Activated CD4-positive, alpha-beta memory T cell treated with anti-CD3 and anti-CD28 coated beads for 36 hours (primary cell): Measurements from ENCODE around the gene LMO7. TPM values are rescaled to one million over a fixed set of nuclear protein-coding genes. Genes with fewer than 3 reads are reported as not detected.

Experiments
- CTCF ChIA-PET: fragments of 350-600 bp; sonication (Branson Sonifier 250); formaldehyde crosslinking; loops from one replicate; lab custom pipeline; 2021; ENCODE audit warnings: antibody characterized with exemption, inconsistent platforms; lab: Charles Lee
- POLR2A ChIA-PET: fragments of 350-600 bp; sonication (Branson Sonifier 250); formaldehyde crosslinking; loops from one replicate; lab custom pipeline; 2021; ENCODE audit warnings: antibody characterized with exemption; lab: Charles Lee
- DNase-seq: peaks from one replicate; pipeline ENCODE4 v3.0.0-alpha.2; 2020
- H3K27ac Mint-ChIP-seq: one replicate; pipeline ENCODE4 v1.8.0; 2021; ENCODE audit warnings: mixed read lengths
- H3K27me3 Mint-ChIP-seq: one replicate; pipeline ENCODE4 v1.8.0; 2021; ENCODE audit warnings: mixed read lengths
- H3K36me3 Mint-ChIP-seq: one replicate; pipeline ENCODE4 v1.8.0; 2021; ENCODE audit warnings: mixed read lengths
- H3K4me1 Mint-ChIP-seq: one replicate; pipeline ENCODE4 v1.8.0; 2021; ENCODE audit warnings: low read depth, mixed read lengths
- H3K4me3 Mint-ChIP-seq: one replicate; pipeline ENCODE4 v1.8.0; 2021; ENCODE audit warnings: mild to moderate bottlenecking, mixed read lengths
- H3K9me3 Mint-ChIP-seq: one replicate; pipeline ENCODE4 v1.8.0; 2021; ENCODE audit warnings: mixed read lengths
- intact Hi-C: fragments of 100-400 bp; cut with micrococcal nuclease; formaldehyde crosslinking; loops from one replicate; pipeline ENCODE4 v1.15.1; 2023
- total RNA-seq, 2 experiments: library from RNA; stranded (reverse); gene quantifications; one replicate each; pipeline ENCODE4 v1.2.3, GENCODE V29; 2021

The LMO7 gene
- total RNA-seq, 2 experiments from 2014 or later, result 7.8 to 8.7 TPM

DNA sequence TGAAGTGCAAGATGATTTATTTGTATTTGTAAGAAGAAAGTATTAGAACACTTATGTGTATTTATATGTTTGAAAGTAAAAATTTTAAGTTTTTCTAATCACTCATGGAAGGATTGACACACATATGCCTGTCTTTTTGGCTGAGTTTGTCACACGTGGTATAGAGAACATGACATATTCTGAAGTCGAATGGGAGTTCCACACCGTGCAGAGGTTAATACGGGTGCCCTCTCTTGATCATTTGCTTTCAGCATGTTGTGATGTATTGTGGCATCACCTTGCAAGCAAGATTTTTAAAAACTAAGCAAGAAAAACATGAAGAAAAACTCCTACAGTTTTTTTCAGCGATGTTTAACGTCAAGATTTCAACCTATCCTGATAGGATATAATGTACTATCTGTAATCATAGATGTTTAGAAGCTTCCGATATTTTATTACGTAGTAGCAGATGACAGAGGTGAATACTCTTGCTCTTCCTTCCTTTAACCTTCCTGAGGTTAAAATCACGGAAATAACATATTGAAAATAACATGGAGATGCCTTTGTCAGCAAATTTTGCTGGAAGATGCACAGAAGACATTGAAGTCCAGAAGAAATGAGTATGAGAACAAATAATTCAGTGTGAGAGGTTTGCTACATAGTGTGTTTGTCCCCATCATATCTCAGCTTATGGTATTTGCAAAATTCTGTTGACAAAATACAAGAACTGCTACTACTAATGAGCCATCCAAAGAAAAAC is 231.4 kb downstream of the LMO7 start:
- intact Hi-C loops, result no loop called here
- CTCF ChIA-PET, result interaction anchor here (1.1 to 4.7 kb wide), 3 partner anchors 10 to 171 kb away, joined by 4 to 83 read pairs (median 15); no protein-coding TSS in a partner anchor
- Mint-ChIP-seq H3K4me3 (no peak overlapping the region), H3K36me3 (no peaks in the 10 kb centered on the region), H3K4me1 (peaks cover 16% of the 10 kb centered on the region), H3K27me3 (peaks cover 2% of the 10 kb centered on the region), H3K9me3 (no peaks in the 10 kb centered on the region), H3K27ac (no peak overlapping the region)
- POLR2A ChIA-PET, result no interaction called here
- no peak for DNase-seq

DNA sequence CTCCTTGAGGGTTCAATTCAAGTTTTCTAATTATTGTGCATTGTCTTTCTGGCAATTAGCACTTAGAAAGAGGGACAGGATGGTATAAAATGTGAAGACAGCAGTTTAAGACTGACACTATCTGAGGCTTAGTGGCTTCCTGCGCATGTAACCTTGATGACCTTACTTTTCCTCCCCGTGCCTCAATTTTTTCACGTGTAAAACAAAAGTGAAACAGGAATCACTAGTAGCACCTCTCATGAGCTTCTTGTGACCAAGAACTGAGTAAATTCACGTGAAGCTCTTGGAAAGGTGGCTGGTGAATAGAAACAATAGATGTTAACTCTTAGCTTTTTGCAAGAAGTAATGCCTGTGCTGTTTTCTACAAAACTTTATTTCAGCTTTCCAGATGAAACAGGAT is 233.9 kb downstream of the LMO7 start:
- ChIA-PET POLR2A (no interaction called here), CTCF (interaction anchor here (0.7 to 4.7 kb wide), 36 partner anchors 8 to 1110 kb away, joined by 3 to 83 read pairs (median 5); no protein-coding TSS in a partner anchor)
- H3K36me3 Mint-ChIP-seq, result no peaks in the 10 kb centered on the region
- H3K9me3 Mint-ChIP-seq, result no peaks in the 10 kb centered on the region
- H3K27me3 Mint-ChIP-seq, result peaks cover 2% of the 10 kb centered on the region
- DNase-seq, result no peak
- H3K4me1 Mint-ChIP-seq, result peaks cover 16% of the 10 kb centered on the region
- no peak overlapping the region for H3K27ac Mint-ChIP-seq
- intact Hi-C loops, result loop anchor here (1.0 to 5.0 kb wide), 4 partner anchors 73 to 603 kb away; no protein-coding TSS in a partner anchor
- H3K4me3 Mint-ChIP-seq, result peak overlapping the region; percentile 54

DNA sequence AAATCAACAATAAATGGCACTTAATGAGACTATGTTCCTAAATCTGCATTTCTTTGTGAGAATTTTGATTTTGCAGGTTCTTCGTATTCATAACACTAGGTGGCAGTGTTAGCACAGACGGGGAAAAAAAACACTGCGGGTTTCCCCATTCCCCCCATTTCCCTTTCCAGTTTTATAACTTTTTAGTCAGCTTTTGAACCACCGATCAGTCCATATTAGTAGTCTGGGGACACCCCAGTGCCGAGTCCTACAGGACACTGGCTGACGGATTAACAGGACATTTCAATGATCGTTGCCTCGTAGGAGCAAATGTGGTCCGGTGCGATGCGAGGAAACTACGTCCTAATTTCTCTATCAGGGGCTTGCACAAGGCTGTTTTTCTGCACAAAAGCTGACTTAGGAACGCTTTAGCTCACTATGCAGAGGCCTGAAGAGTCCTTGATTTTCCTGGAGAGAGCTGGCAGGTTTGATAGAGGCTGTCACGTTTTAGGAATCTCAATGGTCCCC is 234.3 kb downstream of the LMO7 start:
- no peak overlapping the region for H3K27ac Mint-ChIP-seq
- CTCF ChIA-PET, result interaction anchor here (0.6 to 4.7 kb wide), 38 partner anchors 9 to 1110 kb away, joined by 3 to 83 read pairs (median 4); no protein-coding TSS in a partner anchor

DNA sequence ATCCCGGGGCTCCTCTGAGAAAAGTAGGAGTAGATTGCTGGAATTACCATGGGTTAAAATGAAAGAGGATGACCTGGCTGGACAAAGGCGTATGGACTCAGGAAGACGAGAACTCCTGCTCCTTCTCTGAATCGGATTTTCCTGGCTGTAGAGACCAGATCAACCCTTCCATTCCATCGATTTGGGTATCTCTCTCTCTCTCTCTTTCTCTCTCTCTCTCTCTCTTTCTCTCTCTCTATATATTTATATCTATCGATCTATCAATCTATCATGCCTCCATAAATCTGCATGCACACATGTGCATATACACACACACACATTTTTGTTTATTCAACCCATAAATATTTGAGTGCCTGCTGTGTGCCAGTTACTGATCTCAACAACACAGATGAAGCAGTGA is 234.9 kb downstream of the LMO7 start:
- Mint-ChIP-seq H3K36me3 (no peaks in the 10 kb centered on the region), H3K4me3 (no peak overlapping the region), H3K9me3 (no peaks in the 10 kb centered on the region), H3K4me1 (peaks cover 23% of the 10 kb centered on the region), H3K27ac (no peak overlapping the region), H3K27me3 (peaks cover 2% of the 10 kb centered on the region)
- no peak for DNase-seq
- intact Hi-C loops, result loop anchor here (2.0 to 5.0 kb wide), 2 partner anchors 74 to 176 kb away; no protein-coding TSS in a partner anchor
- POLR2A ChIA-PET, result no interaction called here
- CTCF ChIA-PET, result interaction anchor here (0.6 to 4.7 kb wide), 20 partner anchors 9 to 1033 kb away, joined by 3 to 83 read pairs (median 6); no protein-coding TSS in a partner anchor

More for the DNA sequence above, 234.3 kb downstream of the LMO7 start:
- intact Hi-C loops, result loop anchor here (1.0 to 5.0 kb wide), 4 partner anchors 73 to 603 kb away; no protein-coding TSS in a partner anchor
- no peaks in the 10 kb centered on the region for H3K36me3 Mint-ChIP-seq
- H3K27me3 Mint-ChIP-seq, result peaks cover 2% of the 10 kb centered on the region
- DNase-seq, result peak; percentile 15
- H3K9me3 Mint-ChIP-seq, result no peaks in the 10 kb centered on the region
- peak overlapping the region; percentile 54 for H3K4me3 Mint-ChIP-seq
- H3K4me1 Mint-ChIP-seq, result peaks cover 20% of the 10 kb centered on the region
- POLR2A ChIA-PET, result no interaction called here

DNA sequence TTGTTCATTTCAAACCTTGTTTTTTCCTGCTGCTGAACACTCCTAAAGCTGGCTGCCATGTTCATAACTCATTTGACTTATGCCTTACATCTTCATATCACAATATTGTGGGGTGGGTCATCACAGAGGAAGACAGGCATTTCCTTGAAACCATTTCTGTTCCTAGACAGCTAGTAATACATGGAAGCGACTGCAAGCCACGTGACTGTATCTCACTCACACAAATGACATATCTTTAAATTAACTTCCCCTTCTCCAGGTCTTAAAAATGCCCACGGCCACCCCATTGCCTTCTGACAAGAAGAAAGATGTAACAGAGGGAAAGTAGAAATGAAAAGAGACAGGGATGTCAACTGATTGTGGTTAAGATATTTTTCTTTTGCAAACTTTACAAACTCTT is 236.8 kb downstream of the LMO7 start:
- Mint-ChIP-seq H3K27ac (no peak overlapping the region), H3K4me1 (peaks cover 26% of the 10 kb centered on the region), H3K36me3 (no peaks in the 10 kb centered on the region), H3K4me3 (no peak overlapping the region), H3K27me3 (peaks cover 2% of the 10 kb centered on the region), H3K9me3 (no peaks in the 10 kb centered on the region)
- intact Hi-C loops, result loop anchor here (5.0 kb wide), 1 partner anchor 76 kb away; no protein-coding TSS in a partner anchor
- ChIA-PET POLR2A (no interaction called here), CTCF (interaction anchor here (1.0 to 6.7 kb wide), 5 partner anchors 17 to 600 kb away, joined by 3 to 82 read pairs (median 9); no protein-coding TSS in a partner anchor)
- DNase-seq, result no peak

DNA sequence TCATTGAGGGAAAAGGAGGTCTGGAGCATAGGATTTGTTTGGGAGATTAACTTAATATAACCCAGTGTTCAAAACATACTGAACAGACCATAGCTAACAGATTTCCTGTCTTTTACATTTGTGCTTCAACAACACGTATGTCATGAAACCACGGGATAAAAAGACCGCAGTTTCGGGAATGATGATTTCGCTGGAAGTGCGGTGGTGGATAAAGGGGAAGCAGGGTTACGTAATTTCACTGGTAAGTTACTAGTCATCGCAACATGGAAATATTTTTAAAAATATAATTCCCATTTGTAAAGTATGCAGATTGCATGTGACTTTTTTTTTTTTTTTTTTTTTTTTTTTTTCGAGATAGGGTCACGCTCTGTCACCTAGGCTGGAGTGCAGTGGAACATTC is 237.4 kb downstream of the LMO7 start:
- ChIA-PET POLR2A (no interaction called here), CTCF (interaction anchor here (0.9 to 6.7 kb wide), 6 partner anchors 16 to 1030 kb away, joined by 3 to 82 read pairs (median 6); no protein-coding TSS in a partner anchor)
- H3K9me3 Mint-ChIP-seq, result no peaks in the 10 kb centered on the region
- H3K36me3 Mint-ChIP-seq, result no peaks in the 10 kb centered on the region
- H3K27ac Mint-ChIP-seq, result no peak overlapping the region
- H3K4me3 Mint-ChIP-seq, result no peak overlapping the region
- H3K4me1 Mint-ChIP-seq, result peaks cover 26% of the 10 kb centered on the region
- intact Hi-C loops, result loop anchor here (5.0 kb wide), 1 partner anchor 76 kb away; no protein-coding TSS in a partner anchor
- no peak for DNase-seq
- H3K27me3 Mint-ChIP-seq, result peaks cover 2% of the 10 kb centered on the region

DNA sequence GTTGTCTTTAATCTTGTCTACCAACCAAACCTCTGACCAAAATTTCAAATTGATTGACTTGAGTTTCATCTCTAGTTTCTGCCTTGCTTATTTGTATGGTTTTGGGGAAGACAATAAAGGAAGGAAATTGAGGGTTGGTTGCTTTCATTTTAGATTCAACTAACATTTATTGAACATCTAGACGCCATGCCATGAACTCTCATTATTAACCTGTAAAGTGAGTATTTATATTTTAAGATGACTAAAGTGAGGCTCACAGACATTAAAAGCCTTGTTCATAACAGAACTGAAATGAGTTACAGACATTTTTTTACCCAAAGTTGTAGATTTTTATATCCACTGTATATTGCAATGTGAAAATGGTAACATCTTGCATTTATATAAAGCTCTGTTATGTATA is 239.3 kb downstream of the LMO7 start:
- CTCF ChIA-PET, result interaction anchor here (0.5 to 6.7 kb wide), 12 partner anchors 9 to 1030 kb away, joined by 3 to 82 read pairs (median 9); no protein-coding TSS in a partner anchor

DNA sequence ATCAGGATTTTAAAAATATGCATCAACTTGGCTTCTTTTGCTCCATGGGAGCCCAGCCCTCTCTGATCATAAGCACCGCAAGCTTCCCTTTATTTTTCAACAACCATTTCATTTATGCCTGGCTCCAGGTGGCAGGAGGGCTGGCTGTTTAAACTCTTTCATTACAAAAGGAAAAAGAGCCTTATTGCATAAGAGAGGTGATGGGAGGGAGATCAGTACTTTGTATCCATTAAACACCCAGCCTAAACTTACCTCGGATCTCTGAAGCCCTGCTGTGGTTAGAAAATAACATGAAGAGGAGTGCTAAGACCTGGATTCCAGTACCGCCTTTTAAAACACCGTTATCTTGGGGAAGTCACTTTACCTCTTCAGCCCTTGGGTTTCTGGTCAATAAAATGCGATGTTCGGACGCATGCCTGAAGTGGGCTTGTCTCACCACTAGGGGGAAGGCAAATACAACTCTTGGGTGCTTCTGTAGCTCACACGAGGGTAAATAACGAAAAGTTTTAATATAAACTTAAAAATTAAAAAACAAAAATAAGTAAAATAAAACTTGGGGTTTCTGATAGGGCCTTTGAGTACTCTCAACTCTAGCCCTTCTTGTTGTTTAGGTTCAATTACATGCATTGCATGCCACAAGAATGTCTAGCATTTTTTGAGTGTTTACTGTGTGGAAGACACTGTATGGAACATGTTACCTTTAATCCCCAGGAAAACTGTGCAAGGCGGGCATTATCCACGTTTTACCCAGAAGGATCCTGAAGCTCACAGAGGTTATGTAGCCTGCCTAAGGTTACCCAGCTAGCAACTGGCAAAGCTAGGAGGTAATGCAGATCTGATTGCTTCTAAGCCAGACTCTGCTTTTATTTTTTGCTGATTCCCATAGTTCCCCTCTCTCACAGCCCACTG is 240.3 kb downstream of the LMO7 start:
- no peak overlapping the region for H3K27ac Mint-ChIP-seq
- no peaks in the 10 kb centered on the region for H3K27me3 Mint-ChIP-seq
- intact Hi-C loops, result loop anchor here (1.0 to 5.0 kb wide), 5 partner anchors 32 to 1027 kb away; partner anchors contain the start of gene KCTD12
- peaks cover 10% of the 10 kb centered on the region for H3K4me1 Mint-ChIP-seq
- no peaks in the 10 kb centered on the region for H3K36me3 Mint-ChIP-seq
- DNase-seq, result peak; percentile 66
- ChIA-PET POLR2A (no interaction called here), CTCF (interaction anchor here (0.7 to 6.7 kb wide), 23 partner anchors 8 to 1104 kb away, joined by 3 to 82 read pairs (median 4); partner anchors contain the start of gene KCTD12)
- H3K9me3 Mint-ChIP-seq, result no peaks in the 10 kb centered on the region
- no peak overlapping the region for H3K4me3 Mint-ChIP-seq

More for the DNA sequence above, 239.3 kb downstream of the LMO7 start:
- H3K27me3 Mint-ChIP-seq, result peaks cover 2% of the 10 kb centered on the region
- H3K4me3 Mint-ChIP-seq, result no peak overlapping the region
- no peak for DNase-seq
- H3K4me1 Mint-ChIP-seq, result peaks cover 18% of the 10 kb centered on the region
- H3K36me3 Mint-ChIP-seq, result no peaks in the 10 kb centered on the region
- no peak overlapping the region for H3K27ac Mint-ChIP-seq
- H3K9me3 Mint-ChIP-seq, result no peaks in the 10 kb centered on the region
- intact Hi-C loops, result loop anchor here (2.0 to 5.0 kb wide), 2 partner anchors 1012 to 1107 kb away; partner anchors contain the start of gene KCTD12
- POLR2A ChIA-PET, result no interaction called here

DNA sequence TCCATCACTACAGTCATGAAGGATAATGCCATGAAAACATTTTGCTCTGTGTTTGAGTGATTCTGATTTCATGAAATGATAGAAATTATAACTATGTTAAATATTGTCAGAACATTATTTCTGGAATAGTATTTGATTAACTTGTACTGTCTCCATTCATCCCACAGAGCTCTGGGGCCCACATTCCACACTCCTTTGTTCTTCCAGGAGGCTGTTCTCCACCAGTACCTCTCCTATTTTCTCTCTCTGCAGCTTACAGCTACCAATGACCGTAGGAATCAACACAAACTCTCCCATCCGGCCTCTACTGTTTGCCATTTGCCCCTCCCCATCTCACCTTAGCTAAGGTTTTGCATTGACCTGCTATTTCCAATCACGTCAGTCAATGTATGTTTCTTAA is 240.9 kb downstream of the LMO7 start:
- Mint-ChIP-seq H3K9me3 (no peaks in the 10 kb centered on the region), H3K36me3 (no peaks in the 10 kb centered on the region), H3K27ac (no peak overlapping the region), H3K4me3 (no peak overlapping the region), H3K27me3 (no peaks in the 10 kb centered on the region), H3K4me1 (peaks cover 10% of the 10 kb centered on the region)
- DNase-seq, result no peak
- intact Hi-C loops, result loop anchor here (2.0 to 5.0 kb wide), 3 partner anchors 32 to 1010 kb away; partner anchors contain the start of gene KCTD12
- ChIA-PET CTCF (interaction anchor here (0.7 to 6.7 kb wide), 23 partner anchors 8 to 1103 kb away, joined by 3 to 82 read pairs (median 4); partner anchors contain the start of gene KCTD12), POLR2A (no interaction called here)

DNA sequence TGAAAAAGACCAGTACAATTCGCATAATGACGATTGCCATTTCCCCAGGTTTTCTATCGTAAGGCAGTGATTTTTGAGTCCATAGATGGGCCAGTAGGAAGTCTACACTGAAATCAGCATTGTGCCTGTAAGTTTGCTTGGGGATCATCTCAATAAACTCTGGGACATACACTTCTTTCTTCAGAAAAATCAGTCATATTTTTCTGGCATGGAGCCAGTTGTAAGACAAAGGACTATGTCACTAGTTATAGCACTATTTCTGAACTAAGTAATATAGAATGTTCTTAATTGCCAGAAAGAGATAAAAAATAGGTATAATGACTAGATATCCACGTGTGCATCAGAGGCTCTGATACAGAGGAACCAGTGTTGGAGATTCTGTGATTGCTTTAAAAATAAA is 243.5 kb downstream of the LMO7 start:
- peaks cover 10% of the 10 kb centered on the region for H3K4me1 Mint-ChIP-seq
- H3K27me3 Mint-ChIP-seq, result no peaks in the 10 kb centered on the region
- CTCF ChIA-PET, result interaction anchor here (1.1 kb wide), 1 partner anchor 10 kb away, joined by 3 read pairs; no protein-coding TSS in a partner anchor

More for the DNA sequence above, 243.5 kb downstream of the LMO7 start:
- Mint-ChIP-seq H3K36me3 (no peaks in the 10 kb centered on the region), H3K27ac (no peak overlapping the region), H3K9me3 (no peaks in the 10 kb centered on the region), H3K4me3 (no peak overlapping the region)
- no peak for DNase-seq
- intact Hi-C loops, result loop anchor here (5.0 kb wide), 1 partner anchor 1008 kb away; the partner anchor contains the start of gene KCTD12
- POLR2A ChIA-PET, result no interaction called here
